Naive thymus-derived CD4-positive, alpha-beta T cell (primary cell): Measurements from ENCODE around the gene NAP1L5. TPM values are rescaled to one million over a fixed set of nuclear protein-coding genes. Genes with fewer than 3 reads are reported as not detected.

Experiments
- ATAC-seq: fragments of 150-1000 bp; cut with Tn5 transposase; 2 replicates; pipeline ENCODE4 v1.10.0; 2021; ENCODE audit warnings: mild to moderate bottlenecking, moderate library complexity
- CTCF ChIA-PET: fragments of 350-600 bp; sonication (Branson Sonifier 250); formaldehyde crosslinking; loops from one replicate; lab custom pipeline; 2021; ENCODE audit warnings: antibody characterized with exemption; lab: Charles Lee
- POLR2A ChIA-PET: fragments of 350-600 bp; sonication (Branson Sonifier 250); formaldehyde crosslinking; loops from one replicate; lab custom pipeline; 2021; ENCODE audit warnings: antibody characterized with exemption, inconsistent platforms; lab: Charles Lee
- DNase-seq, 9 donors: peaks; one replicate each; pipeline versions ENCODE4 v3.0.0 to v3.0.0-alpha.2; 2020 to 2022; ENCODE audit warnings: mixed read lengths in 1 of 9
- H3K27ac ChIP-seq: one replicate; pipeline ENCODE4 v1.7.0; 2013; ENCODE audit warnings: mild to moderate bottlenecking, low read depth, low read length, moderate library complexity
- H3K27me3 ChIP-seq, 2 donors: one replicate each; pipeline ENCODE4 v1.7.0; 2013; ENCODE audit warnings: low read length in 2 of 2, mild to moderate bottlenecking in 2 of 2, moderate library complexity in 2 of 2; ENCODE audit not compliant: control insufficient read depth in 2 of 2, insufficient read depth in 2 of 2
- H3K36me3 ChIP-seq, 3 experiments: 1 replicate in 2 of 3; 2 replicates in 1 of 3; pipeline ENCODE4 v1.7.0; 2013; ENCODE audit warnings: low read length in 3 of 3, mild to moderate bottlenecking in 3 of 3, moderate library complexity in 1 of 3; ENCODE audit not compliant: insufficient read depth in 3 of 3, control insufficient read depth in 2 of 3
- H3K4me1 ChIP-seq, 2 donors: one replicate each; pipeline ENCODE4 v1.7.0; 2013; ENCODE audit warnings: low read length in 2 of 2, mild to moderate bottlenecking in 2 of 2, moderate library complexity in 1 of 2; ENCODE audit not compliant: control insufficient read depth in 2 of 2, insufficient read depth in 2 of 2
- H3K4me3 ChIP-seq: 2 replicates; pipeline ENCODE4 v1.7.0; 2013; ENCODE audit warnings: mild to moderate bottlenecking, low read length
- H3K9me3 ChIP-seq, 3 experiments: 1 replicate in 2 of 3; 2 replicates in 1 of 3; pipeline ENCODE4 v1.7.0; 2013; ENCODE audit warnings: low read length in 3 of 3; ENCODE audit not compliant: control insufficient read depth in 2 of 3
- H3K27ac Mint-ChIP-seq, 9 donors: one replicate each; pipeline ENCODE4 v1.8.0; 2020 to 2022; ENCODE audit warnings: mixed read lengths in 9 of 9, mild to moderate bottlenecking in 8 of 9, moderate library complexity in 5 of 9, inconsistent platforms in 2 of 9
- H3K27me3 Mint-ChIP-seq, 5 donors: one replicate each; pipeline ENCODE4 v1.8.0; 2021 to 2022; ENCODE audit warnings: mixed read lengths in 5 of 5, mild to moderate bottlenecking in 1 of 5
- H3K36me3 Mint-ChIP-seq, 5 donors: one replicate each; pipeline ENCODE4 v1.8.0; 2020 to 2022; ENCODE audit warnings: mixed read lengths in 5 of 5, mild to moderate bottlenecking in 3 of 5, inconsistent platforms in 1 of 5
- H3K4me1 Mint-ChIP-seq, 7 donors: one replicate each; pipeline ENCODE4 v1.8.0; 2020 to 2022; ENCODE audit warnings: mixed read lengths in 7 of 7, mild to moderate bottlenecking in 3 of 7, inconsistent platforms in 1 of 7
- H3K4me3 Mint-ChIP-seq, 10 donors: one replicate each; pipeline ENCODE4 v1.8.0; 2020 to 2022; ENCODE audit warnings: mild to moderate bottlenecking in 10 of 10, mixed read lengths in 10 of 10, moderate library complexity in 6 of 10, inconsistent platforms in 2 of 10
- H3K9me3 Mint-ChIP-seq, 11 donors: one replicate each; pipeline ENCODE4 v1.8.0; 2020 to 2022; ENCODE audit warnings: mixed read lengths in 11 of 11, mild to moderate bottlenecking in 4 of 11, inconsistent platforms in 1 of 11, moderate library complexity in 1 of 11
- intact Hi-C, 2 donors: fragments of 100-400 bp; cut with micrococcal nuclease; formaldehyde crosslinking; loops; one replicate each; pipeline ENCODE4 v1.15.1; 2023
- polyA plus RNA-seq, 2 donors: library from polyadenylated mRNA; unstranded; fragments of 300-500 nt; fragmentation: Illumina TruSeq; gene quantifications; one replicate each; pipeline ENCODE4 v1.2.3, GENCODE V29; 2021
- total RNA-seq, 6 experiments: library from RNA in 5 of 6; stranded (reverse) in 5 of 6; gene quantifications; 1 replicate in 5 of 6; 2 replicates in 1 of 6; pipeline ENCODE4 v1.2.3 and lab custom pipeline; 2021 to 2026

Gene NAP1L5
- total and polyA plus RNA-seq, 7 experiments from 2014 or later: 1.4 to 11.7 (median 3.0) TPM

GRCh38 chr4:88734403-88734949 lies 36.8 kb upstream of the NAP1L5 start:
- ChIA-PET POLR2A (no interaction called here), CTCF (no interaction called here)
- Mint-ChIP-seq H3K4me3 (no peak overlapping the region), H3K4me1 (peaks cover 9 to 32% (median 30%) of the 10 kb centered on the region in 7 donors), H3K9me3 (no peaks in the 10 kb centered on the region), H3K27ac (peak overlapping the region in 6 of 9 donors; percentile 10 to 71 (median 65)), H3K36me3 (peaks cover 0 to 44% (median 0%) of the 10 kb centered on the region in 5 donors), H3K27me3 (no peaks in the 10 kb centered on the region)
- intact Hi-C loops: no loop called here
- Histone ChIP-seq H3K9me3 (no peaks in the 10 kb centered on the region), H3K36me3 (peaks cover 0 to 21% (median 0%) of the 10 kb centered on the region in 3 experiments), H3K27me3 (no peaks in the 10 kb centered on the region), H3K4me3 (no peak overlapping the region), H3K4me1 (peaks cover 0 to 19% of the 10 kb centered on the region in 2 donors), H3K27ac (no peak overlapping the region)
- ATAC-seq: no peak
- DNase-seq: no peak

DNA sequence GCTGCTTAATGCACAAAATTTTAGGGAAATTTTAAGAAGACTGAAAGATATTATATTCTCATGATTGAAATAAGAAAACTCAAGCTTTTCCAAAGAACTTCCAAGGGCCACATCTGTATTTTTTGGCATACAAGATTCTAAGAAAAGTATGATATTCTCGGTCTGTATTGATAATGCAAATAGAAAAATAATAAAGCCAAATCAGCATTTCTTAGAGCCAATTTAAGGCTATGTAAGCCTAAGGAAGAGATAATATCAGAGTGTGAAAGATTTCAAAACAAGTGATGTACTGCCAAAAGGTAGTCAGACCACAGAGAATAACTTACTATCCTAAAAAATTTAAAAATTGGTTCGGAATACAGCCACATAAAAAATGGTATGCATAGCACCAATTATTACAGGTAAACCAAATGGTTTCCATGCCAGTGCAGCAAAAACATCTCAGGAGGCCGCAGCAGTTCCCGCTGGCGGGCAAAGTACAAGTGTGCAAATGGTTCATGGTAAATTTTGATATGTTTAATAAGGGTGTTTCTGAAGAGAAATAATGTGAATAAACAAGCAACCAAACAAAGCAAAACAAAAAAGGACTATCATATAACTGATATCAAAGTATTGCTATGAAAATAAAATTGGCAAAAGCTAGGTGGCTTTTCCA lies 35.2 kb upstream of the NAP1L5 start:
- Mint-ChIP-seq H3K9me3 (no peaks in the 10 kb centered on the region), H3K27ac (peak overlapping the region in 3 of 9 donors; percentile 11 to 68 (median 18)), H3K4me3 (no peak overlapping the region), H3K4me1 (peaks cover 4 to 20% (median 16%) of the 10 kb centered on the region in 7 donors), H3K36me3 (peaks cover 2 to 41% (median 9%) of the 10 kb centered on the region in 5 donors), H3K27me3 (no peaks in the 10 kb centered on the region)
- ChIA-PET POLR2A (interaction anchor here (0.7 kb wide), 1 partner anchor 78 kb away, joined by 11 read pairs; no protein-coding TSS in a partner anchor), CTCF (interaction anchor here (0.6 kb wide), 1 partner anchor 91 kb away, joined by 4 read pairs; no protein-coding TSS in a partner anchor)
- ATAC-seq (no peak), DNase-seq (no peak)
- Histone ChIP-seq H3K9me3 (no peaks in the 10 kb centered on the region), H3K27me3 (no peaks in the 10 kb centered on the region), H3K27ac (no peak overlapping the region), H3K36me3 (peaks cover 0 to 30% (median under 1%) of the 10 kb centered on the region in 3 experiments), H3K4me3 (no peak overlapping the region), H3K4me1 (peaks cover 0 to 7% of the 10 kb centered on the region in 2 donors)
- intact Hi-C loops: no loop called here

DNA sequence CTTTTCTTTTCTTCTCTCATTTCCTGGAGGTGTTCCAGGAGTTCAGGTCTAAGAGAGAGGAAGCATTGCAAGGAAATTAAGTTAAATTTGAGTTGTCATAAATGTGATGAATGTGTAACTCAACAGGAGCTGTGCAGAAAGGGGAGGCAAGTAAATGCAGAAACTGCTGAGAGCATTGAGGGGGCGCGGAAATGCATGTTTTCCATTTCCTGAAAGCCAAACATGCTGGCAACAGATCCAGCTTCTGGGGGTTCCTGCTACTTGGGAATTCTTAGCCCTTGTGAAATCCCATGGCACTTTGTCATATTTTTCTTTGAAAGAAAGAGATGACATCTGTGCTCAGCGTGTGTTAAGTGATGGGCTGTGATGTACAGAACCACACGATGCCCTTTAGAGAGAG lies 33.8 kb upstream of the NAP1L5 start:
- peak overlapping the region in 5 of 9 donors; percentile 9 to 77 (median 62) for H3K27ac Mint-ChIP-seq
- DNase-seq (no peak), ATAC-seq (no peak)
- H3K4me1 Mint-ChIP-seq: peaks cover 0 to 5% (median 2%) of the 10 kb centered on the region in 7 donors
- peaks cover 0 to 43% (median 6%) of the 10 kb centered on the region in 3 experiments for H3K36me3 ChIP-seq
- H3K36me3 Mint-ChIP-seq: peaks cover 5 to 40% (median 13%) of the 10 kb centered on the region in 5 donors
- H3K4me3 Mint-ChIP-seq: no peak overlapping the region
- no peaks in the 10 kb centered on the region for H3K27me3 Mint-ChIP-seq
- H3K27ac ChIP-seq: no peak overlapping the region
- ChIA-PET POLR2A (no interaction called here), CTCF (no interaction called here)
- H3K4me1 ChIP-seq: no peaks in the 10 kb centered on the region
- H3K9me3 ChIP-seq: no peaks in the 10 kb centered on the region
- intact Hi-C loops: no loop called here
- H3K9me3 Mint-ChIP-seq: no peaks in the 10 kb centered on the region
- H3K27me3 ChIP-seq: no peaks in the 10 kb centered on the region
- no peak overlapping the region for H3K4me3 ChIP-seq

DNA sequence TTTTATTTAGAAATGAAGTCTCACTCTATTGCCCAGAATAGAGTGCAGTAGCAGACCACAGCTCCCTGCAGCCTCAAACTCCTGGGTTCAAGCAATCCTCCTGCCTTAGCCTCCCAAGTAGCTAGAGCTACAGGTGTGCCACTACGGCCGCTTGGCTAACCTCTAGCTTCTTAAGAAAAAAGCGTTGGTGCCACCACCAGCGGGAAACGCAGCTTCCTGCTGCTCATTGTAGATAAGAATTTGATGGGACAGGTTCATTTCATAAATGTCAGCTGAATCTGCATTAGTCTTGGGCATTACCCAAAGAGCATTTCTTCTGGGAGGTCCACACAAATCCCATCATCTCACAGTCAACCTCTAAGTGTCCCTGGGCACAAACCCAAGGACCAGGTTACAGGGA lies 33.2 kb upstream of the NAP1L5 start:
- no peaks in the 10 kb centered on the region for H3K4me1 Mint-ChIP-seq
- CTCF ChIA-PET: no interaction called here
- H3K27me3 ChIP-seq: no peaks in the 10 kb centered on the region

DNA sequence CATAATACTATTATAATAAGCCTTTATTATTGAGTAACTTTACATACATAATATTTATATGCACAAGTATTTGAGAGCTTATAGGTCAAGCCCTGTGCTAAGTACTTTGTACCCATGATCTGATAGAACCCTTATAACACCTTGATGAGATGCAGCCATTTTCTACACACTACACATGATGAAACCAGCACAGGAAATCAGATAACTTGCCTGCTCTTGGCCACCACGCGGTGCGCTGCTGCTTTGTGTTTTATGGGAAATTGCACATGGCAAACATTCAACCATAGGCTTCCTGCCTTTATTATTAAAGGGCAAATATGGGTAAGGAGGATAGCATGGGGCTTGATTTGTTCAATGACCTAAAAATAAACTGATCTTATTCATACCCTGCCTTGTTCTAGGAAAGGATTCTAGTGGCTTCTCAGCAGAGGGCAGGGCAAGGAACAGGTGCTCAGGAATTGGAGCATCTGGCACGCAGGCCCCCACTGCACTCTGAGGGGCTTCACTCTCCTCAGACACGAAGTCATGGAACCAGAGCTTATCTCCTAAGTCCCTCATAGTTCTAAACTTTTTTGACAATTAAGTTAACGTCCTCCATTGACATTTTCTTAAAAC lies 31.6 kb upstream of the NAP1L5 start:
- peaks cover 0 to 62% (median 6%) of the 10 kb centered on the region in 3 experiments for H3K36me3 ChIP-seq
- no peaks in the 10 kb centered on the region for H3K27me3 ChIP-seq
- H3K4me1 ChIP-seq: no peaks in the 10 kb centered on the region
- peak overlapping the region in 4 of 9 donors; percentile 3 to 71 (median 28) for H3K27ac Mint-ChIP-seq
- H3K27me3 Mint-ChIP-seq: no peaks in the 10 kb centered on the region
- ChIA-PET POLR2A (interaction anchor here (0.7 kb wide), 1 partner anchor 35 kb away, joined by 3 read pairs; no protein-coding TSS in a partner anchor), CTCF (no interaction called here)
- H3K9me3 ChIP-seq: no peaks in the 10 kb centered on the region
- H3K36me3 Mint-ChIP-seq: peaks cover 5 to 31% (median 13%) of the 10 kb centered on the region in 5 donors
- H3K27ac ChIP-seq: no peak overlapping the region
- ATAC-seq (no peak), DNase-seq (no peak)
- intact Hi-C loops: no loop called here
- H3K9me3 Mint-ChIP-seq: no peaks in the 10 kb centered on the region
- no peak overlapping the region for H3K4me3 ChIP-seq
- H3K4me1 Mint-ChIP-seq: no peaks in the 10 kb centered on the region
- no peak overlapping the region for H3K4me3 Mint-ChIP-seq

More for the DNA sequence above, 33.2 kb upstream of the NAP1L5 start:
- Mint-ChIP-seq H3K27ac (peak overlapping the region in 5 of 9 donors; percentile 11 to 77 (median 48)), H3K27me3 (no peaks in the 10 kb centered on the region), H3K9me3 (no peaks in the 10 kb centered on the region), H3K36me3 (peaks cover 5 to 38% (median 13%) of the 10 kb centered on the region in 5 donors), H3K4me3 (peak overlapping the region in 1 of 10 donors; percentile 32)
- DNase-seq (no peak), ATAC-seq (no peak)
- Histone ChIP-seq H3K4me3 (no peak overlapping the region), H3K36me3 (peaks cover 0 to 46% (median 6%) of the 10 kb centered on the region in 3 experiments), H3K27ac (no peak overlapping the region), H3K4me1 (no peaks in the 10 kb centered on the region), H3K9me3 (no peaks in the 10 kb centered on the region)
- POLR2A ChIA-PET: no interaction called here
- intact Hi-C loops: no loop called here

DNA sequence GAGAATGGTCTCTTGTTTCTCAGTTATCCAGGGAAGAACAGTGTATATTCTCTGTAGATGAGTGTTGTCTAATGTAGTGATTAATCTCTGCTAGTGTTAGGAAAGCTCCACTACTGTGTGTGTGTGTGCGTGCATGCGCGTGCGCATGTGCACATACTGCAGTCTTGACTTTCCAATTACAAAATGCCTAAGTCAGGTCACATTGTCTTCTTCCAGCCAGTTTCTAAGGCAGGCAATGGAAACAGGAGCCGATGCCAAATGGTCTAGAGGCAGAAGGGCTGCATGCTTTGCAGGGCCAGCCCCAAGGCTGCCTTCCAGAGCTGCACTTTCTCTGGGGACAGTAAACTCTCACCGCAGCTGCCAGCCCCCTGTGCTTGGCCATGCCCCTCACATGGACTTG lies 30.5 kb upstream of the NAP1L5 start:
- intact Hi-C loops: no loop called here
- peaks cover 0 to 72% (median 11%) of the 10 kb centered on the region in 3 experiments for H3K36me3 ChIP-seq
- no peaks in the 10 kb centered on the region for H3K4me1 ChIP-seq
- Mint-ChIP-seq H3K27me3 (no peaks in the 10 kb centered on the region), H3K9me3 (no peaks in the 10 kb centered on the region), H3K4me3 (no peak overlapping the region), H3K36me3 (peaks cover 5 to 33% (median 13%) of the 10 kb centered on the region in 5 donors), H3K4me1 (no peaks in the 10 kb centered on the region), H3K27ac (peak overlapping the region in 5 of 9 donors; percentile 29 to 66 (median 40))
- ATAC-seq: no peak
- DNase-seq: no peak
- H3K4me3 ChIP-seq: no peak overlapping the region
- no peaks in the 10 kb centered on the region for H3K9me3 ChIP-seq
- no peaks in the 10 kb centered on the region for H3K27me3 ChIP-seq
- ChIA-PET POLR2A (no interaction called here), CTCF (no interaction called here)
- no peak overlapping the region for H3K27ac ChIP-seq
